SK-N-SH (cell line): ENCODE measurements around the gene GALNT5. TPM values are rescaled to one million over a fixed set of nuclear protein-coding genes. Genes with fewer than 3 reads are reported as not detected.

Experiments
- CTCF ChIA-PET: fragments of 300-600, 350-600 bp; formaldehyde crosslinking; extraction: SDS; loops from one replicate; lab custom pipeline; 2021; lab: Yijun Ruan, JAX
- POLR2A ChIA-PET: fragments of 350-600 bp; sonication (Branson Sonifier 250); formaldehyde crosslinking; extraction: SDS; loops from one replicate; lab custom pipeline; 2020; ENCODE audit warnings: antibody characterized with exemption, inconsistent platforms; lab: Yijun Ruan, JAX
- DNase-seq: peaks from one replicate; pipeline ENCODE4 v3.0.0; 2012
- H2AFZ ChIP-seq: fragments of 200-600 bp; sonication (generic); 2 replicates; pipeline ENCODE4 v1.8.1; 2016; ENCODE audit warnings: antibody characterized with exemption, mild to moderate bottlenecking, low read depth
- H3F3A ChIP-seq: fragments of 200-600 bp; sonication (generic); replicated peaks from 2 replicates; pipeline ENCODE3; 2016; ENCODE audit warnings: antibody characterized with exemption, mild to moderate bottlenecking; ENCODE audit not compliant: insufficient read depth
- H3K27ac ChIP-seq, 2 experiments: fragments of 200-500 bp in 1 of 2; fragments of 200-600 bp in 1 of 2; sonication (Bioruptor generic) in 1 of 2; sonication (generic), shearing (Covaris generic) in 1 of 2; 2 replicates each; pipeline versions ENCODE4 v1.5.1 to v1.6.1; 2014 to 2016; ENCODE audit warnings: low read depth in 2 of 2, inconsistent platforms in 1 of 2, low read length in 1 of 2, mild to moderate bottlenecking in 1 of 2, mixed read lengths in 1 of 2
- H3K27me3 ChIP-seq: fragments of 200-600 bp; sonication (generic), shearing (Covaris generic); 2 replicates; pipeline ENCODE4 v1.6.1; 2016; ENCODE audit warnings: mixed run types; ENCODE audit not compliant: insufficient read depth
- H3K36me3 ChIP-seq, 2 experiments: fragments of 200-500 bp in 1 of 2; fragments of 200-600 bp in 1 of 2; sonication (Bioruptor generic) in 1 of 2; sonication (generic) in 1 of 2; replicated peaks in 1 of 2; 2 replicates each; pipeline versions ENCODE3 to v1.5.1; 2014 to 2016; ENCODE audit warnings: low read length in 1 of 2, mild to moderate bottlenecking in 1 of 2; ENCODE audit not compliant: insufficient read depth in 2 of 2, control insufficient read depth in 1 of 2
- H3K4me1 ChIP-seq, 2 experiments: fragments of 200-500 bp in 1 of 2; fragments of 200-600 bp in 1 of 2; sonication (Bioruptor generic) in 1 of 2; sonication (generic), shearing (Covaris generic) in 1 of 2; 2 replicates each; pipeline versions ENCODE4 v1.5.1 to v1.6.1; 2014 to 2016; ENCODE audit warnings: low read depth in 1 of 2, low read length in 1 of 2, mixed run types in 1 of 2; ENCODE audit not compliant: insufficient read depth in 2 of 2, control insufficient read depth in 1 of 2
- H3K4me2 ChIP-seq: fragments of 200-600 bp; sonication (generic), shearing (Covaris generic); 2 replicates; pipeline ENCODE4 v1.6.1; 2017; ENCODE audit warnings: mixed run types
- H3K4me3 ChIP-seq, 2 experiments: fragments of 200-500 bp in 1 of 2; fragments of 200-600 bp in 1 of 2; sonication (Bioruptor generic) in 1 of 2; sonication (generic), shearing (Covaris generic) in 1 of 2; 2 replicates each; pipeline versions ENCODE4 v1.5.1 to v1.8.1; 2014 to 2016; ENCODE audit warnings: low read depth in 2 of 2, inconsistent platforms in 1 of 2, low read length in 1 of 2, mild to moderate bottlenecking in 1 of 2, mixed read lengths in 1 of 2, moderate library complexity in 1 of 2
- H3K79me2 ChIP-seq: fragments of 200-600 bp; sonication (generic); 2 replicates; pipeline ENCODE4 v1.8.1; 2017; ENCODE audit warnings: mild to moderate bottlenecking; ENCODE audit not compliant: insufficient read depth
- H3K9ac ChIP-seq: fragments of 200-600 bp; sonication (generic); 2 replicates; pipeline ENCODE4 v1.6.1; 2017; ENCODE audit warnings: mixed run types
- H3K9me2 ChIP-seq: fragments of 200-600 bp; sonication (generic); 2 replicates; pipeline ENCODE4 v1.6.1; 2017; ENCODE audit warnings: mixed run types
- H3K9me3 ChIP-seq: fragments of 200-600 bp; sonication (generic); 2 replicates; pipeline ENCODE4 v1.6.1; 2017; ENCODE audit warnings: mixed run types, mild to moderate bottlenecking, moderate library complexity
- H4K20me1 ChIP-seq: fragments of 200-600 bp; sonication (generic); 2 replicates; pipeline ENCODE4 v1.6.1; 2017; ENCODE audit warnings: mild to moderate bottlenecking, mixed run types; ENCODE audit not compliant: insufficient read depth
- CHD2 ChIP-seq: fragments of 150-350 bp; IDR thresholded peaks from 2 replicates; pipeline ENCODE4 v1.6.1; 2018; ENCODE audit warnings: low read length; ENCODE audit not compliant: partially characterized antibody
- EZH2phosphoT487 ChIP-seq: fragments of 200-600 bp; sonication (generic); IDR thresholded peaks from 2 replicates; pipeline ENCODE4 v1.6.1; 2017; ENCODE audit warnings: low read depth, mixed run types, mild to moderate bottlenecking, antibody characterized with exemption, moderate library complexity, borderline replicate concordance
- GABPA ChIP-seq: IDR thresholded peaks from 2 replicates; pipeline ENCODE4 v1.4.0; 2012; ENCODE audit warnings: low read depth, mild to moderate bottlenecking
- GATA2 ChIP-seq: sonication (generic); formaldehyde crosslinking; IDR thresholded peaks from 2 replicates; pipeline ENCODE4 v1.5.0; 2020; ENCODE audit warnings: mild to moderate bottlenecking, missing genetic modification reagents
- MEF2A ChIP-seq: IDR thresholded peaks from 2 replicates; pipeline ENCODE4 v1.4.0; 2012; ENCODE audit warnings: low read depth, borderline replicate concordance
- NRF1 ChIP-seq: IDR thresholded peaks from 2 replicates; pipeline ENCODE4 v1.6.1; 2012; ENCODE audit warnings: low read depth, mild to moderate bottlenecking, low read length
- REST ChIP-seq: IDR thresholded peaks from 2 replicates; pipeline ENCODE4 v1.6.1; 2012; ENCODE audit warnings: mild to moderate bottlenecking, low read depth, low read length, moderate library complexity
- RFX5 ChIP-seq: IDR thresholded peaks from 2 replicates; pipeline ENCODE4 v1.6.1; 2012; ENCODE audit warnings: mild to moderate bottlenecking, improper control_type of control experiment, low read length
- SMC3 ChIP-seq: IDR thresholded peaks from 2 replicates; pipeline ENCODE4 v1.6.1; 2012; ENCODE audit warnings: low read depth, low read length, improper control_type of control experiment
- TAF1 ChIP-seq: IDR thresholded peaks from 2 replicates; pipeline ENCODE4 v1.6.1; 2012; ENCODE audit warnings: low read depth, mild to moderate bottlenecking, low read length, moderate library complexity, borderline replicate concordance
- USF1 ChIP-seq: IDR thresholded peaks from 2 replicates; pipeline ENCODE4 v1.4.0; 2012; ENCODE audit warnings: low read depth, borderline replicate concordance
- WGBS: methylation state at CpG from one replicate; pipeline ENCODE4 v1.1.6; 2017; ENCODE audit warnings: low lambda C conversion rate; 5-methylcytosine and 5-hydroxymethylcytosine counted together
- polyA plus RNA-seq, 3 experiments: library from polyadenylated mRNA; depleted of rRNA; stranded (reverse); fragments of >200 nt; gene quantifications; 2 replicates each; pipeline ENCODE4 v1.2.3, GENCODE V29; 2012
- TF ChIP-seq, protein P1 (sequence below): IDR thresholded peaks from 2 replicates; pipeline ENCODE4; 2012

Gene GALNT5
- polyA plus RNA-seq, 1 of the 3 experiments (the other 2 are of a cell fraction), result 10.4 TPM

DNA sequence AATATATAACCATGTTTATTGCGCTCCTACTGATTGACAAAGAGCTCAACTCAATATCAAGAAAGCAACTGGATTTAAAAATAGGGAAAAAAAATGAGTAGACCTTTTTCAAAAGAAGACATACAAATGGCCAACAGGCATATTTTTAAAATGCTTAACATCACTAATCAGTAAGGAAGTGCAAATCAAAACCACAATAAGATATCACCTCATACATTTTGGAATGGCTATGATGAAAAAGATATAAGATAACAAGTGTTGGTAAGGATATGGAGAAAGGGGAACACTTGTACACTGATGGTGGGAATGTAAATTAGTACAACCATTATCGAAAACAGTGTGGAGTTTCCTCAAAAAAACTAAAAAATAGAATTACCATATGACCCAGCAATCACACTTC is 5.6 kb upstream of the GALNT5 start:
- CTCF ChIA-PET, result interaction anchor here (1.5 kb wide), 1 partner anchor 14 kb away, joined by 3 read pairs; no protein-coding TSS in a partner anchor

More for the DNA sequence above, 5.6 kb upstream of the GALNT5 start:
- Histone ChIP-seq H3K36me3 (no peaks in the 10 kb centered on the region), H3K4me2 (no peak overlapping the region), H3K9me3 (no peaks in the 10 kb centered on the region), H3K9me2 (no peaks in the 10 kb centered on the region), H3F3A (peaks cover 10% of the 10 kb centered on the region), H2AFZ (no peak overlapping the region), H3K4me3 (no peak overlapping the region), H3K27ac (no peak overlapping the region), H3K79me2 (no peaks in the 10 kb centered on the region), H3K4me1 (peaks cover 0 to 3% of the 10 kb centered on the region in 2 experiments; a peak in 1 of 4 replicates), H3K9ac (no peak overlapping the region)
- DNase-seq, result no peak
- POLR2A ChIA-PET, result no interaction called here
- 57% methylated on average over 2 of the region's 2 CpGs for WGBS
- TF ChIP-seq USF1, result no peak
- no peak for TF ChIP-seq RFX5
- TF ChIP-seq SMC3, result no peak
- TF ChIP-seq TAF1, result no peak
- TF ChIP-seq EZH2phosphoT487, result no peak
- TF ChIP-seq MEF2A, result no peak
- TF ChIP-seq GABPA, result no peak
- TF ChIP-seq, protein P1, sequence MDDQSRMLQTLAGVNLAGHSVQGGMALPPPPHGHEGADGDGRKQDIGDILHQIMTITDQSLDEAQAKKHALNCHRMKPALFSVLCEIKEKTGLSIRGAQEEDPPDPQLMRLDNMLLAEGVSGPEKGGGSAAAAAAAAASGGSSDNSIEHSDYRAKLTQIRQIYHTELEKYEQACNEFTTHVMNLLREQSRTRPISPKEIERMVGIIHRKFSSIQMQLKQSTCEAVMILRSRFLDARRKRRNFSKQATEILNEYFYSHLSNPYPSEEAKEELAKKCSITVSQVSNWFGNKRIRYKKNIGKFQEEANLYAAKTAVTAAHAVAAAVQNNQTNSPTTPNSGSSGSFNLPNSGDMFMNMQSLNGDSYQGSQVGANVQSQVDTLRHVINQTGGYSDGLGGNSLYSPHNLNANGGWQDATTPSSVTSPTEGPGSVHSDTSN, result no peak
- no peak for TF ChIP-seq CHD2
- TF ChIP-seq GATA2 (CRISPR knock-in tag), result no peak
- TF ChIP-seq NRF1, result no peak
- no peak for TF ChIP-seq REST
- TF ChIP-seq, all 33 proteins: peak for 0
- Histone ChIP-seq H3K27me3 (no peaks in the 10 kb centered on the region), H4K20me1 (no peaks in the 10 kb centered on the region)
